ENCODE data around the gene SIGLEC15.

DNA sequence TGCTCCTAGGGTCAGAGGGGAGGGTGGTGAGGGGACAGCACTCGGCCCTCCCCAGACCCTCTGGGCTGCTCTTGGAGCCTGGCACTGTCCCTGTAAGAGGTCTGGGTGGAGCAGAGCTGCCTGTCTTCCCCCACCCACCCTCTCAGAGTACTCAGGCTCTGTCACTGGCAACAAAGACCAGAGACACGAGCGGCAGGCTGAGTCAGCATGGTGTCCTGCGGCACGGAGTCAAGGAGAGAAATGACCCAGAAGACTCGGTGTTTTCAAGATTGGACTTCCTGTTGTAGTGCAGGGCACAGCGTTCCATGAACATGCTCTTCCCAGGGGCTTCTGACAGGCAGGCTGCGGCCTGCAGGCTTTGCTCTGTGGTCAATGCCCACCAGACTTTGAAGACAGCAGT, 19.9 kb downstream of the SIGLEC15 start:
- TF ChIP-seq, protein P1, sequence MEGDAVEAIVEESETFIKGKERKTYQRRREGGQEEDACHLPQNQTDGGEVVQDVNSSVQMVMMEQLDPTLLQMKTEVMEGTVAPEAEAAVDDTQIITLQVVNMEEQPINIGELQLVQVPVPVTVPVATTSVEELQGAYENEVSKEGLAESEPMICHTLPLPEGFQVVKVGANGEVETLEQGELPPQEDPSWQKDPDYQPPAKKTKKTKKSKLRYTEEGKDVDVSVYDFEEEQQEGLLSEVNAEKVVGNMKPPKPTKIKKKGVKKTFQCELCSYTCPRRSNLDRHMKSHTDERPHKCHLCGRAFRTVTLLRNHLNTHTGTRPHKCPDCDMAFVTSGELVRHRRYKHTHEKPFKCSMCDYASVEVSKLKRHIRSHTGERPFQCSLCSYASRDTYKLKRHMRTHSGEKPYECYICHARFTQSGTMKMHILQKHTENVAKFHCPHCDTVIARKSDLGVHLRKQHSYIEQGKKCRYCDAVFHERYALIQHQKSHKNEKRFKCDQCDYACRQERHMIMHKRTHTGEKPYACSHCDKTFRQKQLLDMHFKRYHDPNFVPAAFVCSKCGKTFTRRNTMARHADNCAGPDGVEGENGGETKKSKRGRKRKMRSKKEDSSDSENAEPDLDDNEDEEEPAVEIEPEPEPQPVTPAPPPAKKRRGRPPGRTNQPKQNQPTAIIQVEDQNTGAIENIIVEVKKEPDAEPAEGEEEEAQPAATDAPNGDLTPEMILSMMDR (IDR thresholded peaks at IDR 0.05): no peak
- TF ChIP-seq EZH2 (IDR thresholded peaks at IDR 0.05; ENCODE audit: borderline replicate concordance, insufficient read depth, low read depth, low read length, poor library complexity, severe bottlenecking): no peak
